Left ventricle myocardium inferior (tissue), 1 donor: ENCODE measurements around the gene TPSD1. TPM values are rescaled to one million over a fixed set of nuclear protein-coding genes. Genes with fewer than 3 reads are reported as not detected.
A peak's percentile ranks its signal among the peaks of the same experiment; 100 is the strongest.

ENCODE experiments used
- DNase-seq: peaks from one replicate; pipeline ENCODE4 v3.0.0-alpha.2; 2020
- H3K27ac ChIP-seq: fragments of 200-600 bp; replicated peaks from 2 replicates; pipeline ENCODE4 v1.8.0; 2021
- H3K27me3 ChIP-seq: fragments of 200-600 bp; 2 replicates; pipeline ENCODE4 v1.8.0; 2021; ENCODE audit warnings: low read depth
- H3K36me3 ChIP-seq: fragments of 200-600 bp; 2 replicates; pipeline ENCODE4 v1.8.0; 2021
- H3K4me1 ChIP-seq: fragments of 200-600 bp; 2 replicates; pipeline ENCODE4 v1.8.0; 2021
- H3K4me3 ChIP-seq: fragments of 200-600 bp; 2 replicates; pipeline ENCODE4 v1.8.0; 2021; ENCODE audit warnings: mild to moderate bottlenecking, moderate library complexity
- H3K9me3 ChIP-seq: fragments of 200-600 bp; replicated peaks from 2 replicates; pipeline ENCODE4 v1.8.0; 2021
- CTCF ChIP-seq: fragments of 200-600 bp; IDR thresholded peaks from 2 replicates; pipeline ENCODE4 v1.8.0; 2021; ENCODE audit warnings: antibody characterized with exemption, mild to moderate bottlenecking, borderline replicate concordance
- intact Hi-C: fragments of 100-400 bp; cut with micrococcal nuclease; formaldehyde crosslinking; loops from one replicate; pipeline ENCODE4 v1.11.0; 2022
- total RNA-seq: library from RNA; stranded (reverse); fragmentation: NEBNext Ultra II Directional; extraction: Animal tissue kit (Norgen Biotek cat#: 25700); gene quantifications from one replicate; pipeline ENCODE4 v1.2.1, GENCODE V29; 2021
- donor health status: DM: no; HTN: yes; CAD: no; lungs with severe emphysema.

The TPSD1 gene
- total RNA-seq, 1 donor from 2014 or later = not detected

DNA sequence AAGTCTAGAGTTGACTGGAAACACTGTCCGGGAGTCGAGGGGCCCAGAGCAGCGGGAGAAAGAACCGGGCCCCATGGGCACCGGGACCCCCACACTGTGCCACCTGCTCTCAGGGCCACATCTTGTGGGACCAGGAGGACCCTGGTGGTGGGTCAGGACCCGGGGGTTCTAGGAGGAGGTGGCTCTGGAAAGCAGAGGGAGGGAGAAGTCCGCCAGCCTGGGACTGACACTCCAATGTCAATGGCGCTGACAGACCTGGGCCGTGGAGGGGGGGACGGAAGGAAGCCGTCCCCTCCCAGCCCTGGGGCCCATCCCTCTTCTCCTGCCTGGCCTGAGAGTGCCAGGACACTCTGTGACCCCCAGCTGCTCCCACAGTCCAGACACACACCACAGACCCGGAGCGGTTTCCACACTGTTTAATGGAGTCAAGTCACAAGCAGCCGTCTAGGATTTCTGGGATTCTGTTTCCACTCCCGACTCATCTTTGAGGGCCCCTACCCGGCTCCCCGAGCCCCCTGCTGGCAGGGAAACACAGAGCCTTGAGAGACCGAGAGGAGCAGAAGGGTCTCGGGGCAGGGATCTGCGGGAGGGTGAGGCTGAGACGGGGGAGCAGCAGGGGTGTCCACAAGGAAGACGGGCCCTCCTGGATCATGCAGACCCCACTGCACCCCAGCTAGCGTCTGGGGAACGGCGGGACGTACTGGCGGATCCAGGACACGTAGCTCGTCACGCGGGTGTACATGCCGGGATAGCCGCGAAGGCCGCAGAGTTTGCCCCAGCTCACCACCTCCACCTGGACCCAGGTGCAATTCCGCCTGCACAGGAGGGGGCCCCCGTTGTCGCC, 30.0 kb downstream of the TPSD1 start:
- Histone ChIP-seq H3K27me3 (peaks cover 86% of the 10 kb centered on the region), H3K4me3 (no peak overlapping the region), H3K4me1 (peaks cover 11% of the 10 kb centered on the region), H3K27ac (no peak overlapping the region), H3K36me3 (no peaks in the 10 kb centered on the region), H3K9me3 (no peaks in the 10 kb centered on the region)
- DNase-seq = no peak
- no peak for TF ChIP-seq CTCF
- intact Hi-C loops = no loop called here

- Histone ChIP-seq H3K27me3 (peaks cover 93% of the 10 kb centered on the region), H3K36me3 (no peaks in the 10 kb centered on the region), H3K9me3 (no peaks in the 10 kb centered on the region), H3K4me1 (peaks cover 11% of the 10 kb centered on the region), H3K4me3 (no peak overlapping the region), H3K27ac (no peak overlapping the region)
- DNase-seq = no peak
- intact Hi-C loops = no loop called here
- TF ChIP-seq CTCF = no peak
These were observed 30.7 kb downstream of the TPSD1 start for GRCh38 chr16:1286513-1287094.

- Histone ChIP-seq H3K4me3 (no peak overlapping the region), H3K27ac (no peak overlapping the region), H3K36me3 (no peaks in the 10 kb centered on the region), H3K27me3 (peaks cover 91% of the 10 kb centered on the region), H3K9me3 (no peaks in the 10 kb centered on the region), H3K4me1 (peaks cover 11% of the 10 kb centered on the region)
- intact Hi-C loops = no loop called here
- DNase-seq = peak; percentile 39
- no peak for TF ChIP-seq CTCF
These were observed 32.3 kb downstream of the TPSD1 start for GRCh38 chr16:1287982-1288670.

GRCh38 chr16:1288813-1289476, 33.1 kb downstream of the TPSD1 start:
- no peak for TF ChIP-seq CTCF

GRCh38 chr16:1289477-1289866, 33.6 kb downstream of the TPSD1 start:
- Histone ChIP-seq H3K27me3 (peaks cover 91% of the 10 kb centered on the region), H3K4me1 (peaks cover 11% of the 10 kb centered on the region), H3K27ac (no peak overlapping the region), H3K9me3 (no peaks in the 10 kb centered on the region), H3K36me3 (no peaks in the 10 kb centered on the region), H3K4me3 (no peak overlapping the region)
- no peak for DNase-seq
- intact Hi-C loops = no loop called here
- TF ChIP-seq CTCF = no peak

More at GRCh38 chr16:1288813-1289476, 33.1 kb downstream of the TPSD1 start:
- no peak overlapping the region for H3K27ac ChIP-seq
- intact Hi-C loops = no loop called here
- no peaks in the 10 kb centered on the region for H3K36me3 ChIP-seq
- peaks cover 91% of the 10 kb centered on the region for H3K27me3 ChIP-seq
- no peak overlapping the region for H3K4me3 ChIP-seq
- DNase-seq = no peak
- H3K9me3 ChIP-seq = no peaks in the 10 kb centered on the region
- peaks cover 11% of the 10 kb centered on the region for H3K4me1 ChIP-seq
